NCI-H1417 (cell line): ENCODE results near the gene KCTD20.
"Not testable (repeated sequence)": the region's sequence is repeated elsewhere in the genome, so short reads cannot be mapped to it uniquely, and the experiment has no call there.

Experiments used
- DNase-seq, 3 experiments: peaks; one replicate each; lab custom pipeline; 2025; lab: John Stamatoyannopoulos, UW

Gene KCTD20

GRCh38 chr6:36444470-36444869 is 1.7 kb downstream of the KCTD20 start:
- DNase-seq = no peak

- DNase-seq = no peak
Observed at GRCh38 chr6:36445621-36446020, 2.8 kb downstream of the KCTD20 start.

- not testable (repeated sequence) for DNase-seq
Observed at GRCh38 chr6:36449173-36449572, 6.4 kb downstream of the KCTD20 start.

GRCh38 chr6:36452897-36453296 is 10.1 kb downstream of the KCTD20 start:
- not testable (repeated sequence) for DNase-seq

GRCh38 chr6:36455486-36456027 is 12.8 kb downstream of the KCTD20 start:
- DNase-seq = no peak

- DNase-seq = peak in 1 of 3 experiments; percentile 9
Observed at GRCh38 chr6:36459501-36459900, 16.7 kb downstream of the KCTD20 start.

- DNase-seq = no peak
Observed at GRCh38 chr6:36460916-36461315, 18.1 kb downstream of the KCTD20 start.

GRCh38 chr6:36461646-36462045 is 18.8 kb downstream of the KCTD20 start:
- DNase-seq = no peak

GRCh38 chr6:36463676-36464075 is 20.9 kb downstream of the KCTD20 start:
- DNase-seq = no peak

GRCh38 chr6:36464233-36464632 is 21.4 kb downstream of the KCTD20 start:
- no peak for DNase-seq

GRCh38 chr6:36467625-36468024 is 24.8 kb downstream of the KCTD20 start:
- no peak for DNase-seq

GRCh38 chr6:36469148-36469661 is 26.4 kb downstream of the KCTD20 start:
- no peak for DNase-seq

GRCh38 chr6:36469946-36470345 is 27.1 kb downstream of the KCTD20 start:
- no peak for DNase-seq

- no peak for DNase-seq
Observed at GRCh38 chr6:36478051-36478526, 35.3 kb downstream of the KCTD20 start.

- no peak for DNase-seq
Observed at GRCh38 chr6:36479256-36479655, 36.5 kb downstream of the KCTD20 start.

- not testable (repeated sequence) for DNase-seq
Observed at GRCh38 chr6:36483326-36483725, 40.5 kb downstream of the KCTD20 start.

GRCh38 chr6:36484736-36485135 is 41.9 kb downstream of the KCTD20 start:
- no peak for DNase-seq

GRCh38 chr6:36487698-36488097 is 44.9 kb downstream of the KCTD20 start:
- DNase-seq = no peak

GRCh38 chr6:36488221-36488620 is 45.4 kb downstream of the KCTD20 start:
- no peak for DNase-seq

GRCh38 chr6:36489426-36489825 is 46.6 kb downstream of the KCTD20 start:
- no peak for DNase-seq

GRCh38 chr6:36491378-36491965 is 48.7 kb downstream of the KCTD20 start:
- no peak for DNase-seq

- DNase-seq = no peak
Observed at GRCh38 chr6:36492092-36492491, 49.3 kb downstream of the KCTD20 start.

- DNase-seq = no peak
Observed at GRCh38 chr6:36492621-36493020, 49.8 kb downstream of the KCTD20 start.

GRCh38 chr6:36493319-36493718 is 50.5 kb downstream of the KCTD20 start:
- no peak for DNase-seq
